K562 (cell line): ENCODE results near the gene LRFN4. TPM values are rescaled to one million over a fixed set of nuclear protein-coding genes. Genes with fewer than 3 reads are reported as not detected.
A peak's percentile ranks its signal among the peaks of the same experiment; 100 is the strongest.

Source experiments
- ATF1 ChIP-seq, 2 experiments: fragments of 450-650 bp in 1 of 2; IDR thresholded peaks; 2 replicates each; pipeline ENCODE4 v1.6.1; 2016; ENCODE audit warnings: missing compliant biosample characterization in 1 of 2, missing genetic modification characterization in 1 of 2
- CXXC5 ChIP-seq: fragments of 250-450 bp; sonication (Bioruptor Pico); IDR thresholded peaks from 2 replicates; pipeline ENCODE4 v1.8.0; 2022; ENCODE audit warnings: inconsistent platforms, mild to moderate bottlenecking, moderate library complexity
- E2F5 ChIP-seq: sonication (generic); formaldehyde crosslinking; IDR thresholded peaks from 2 replicates; pipeline ENCODE4 v1.8.0; 2022; ENCODE audit warnings: mild to moderate bottlenecking, missing genetic modification reagents
- ETV6 ChIP-seq, 3 experiments: fragments of 150-350 bp in 1 of 3; sonication (generic) in 1 of 3; formaldehyde crosslinking in 1 of 3; IDR thresholded peaks; 2 replicates each; pipeline versions ENCODE4 v1.6.1 to v1.8.0; 2014 to 2022; ENCODE audit warnings: borderline replicate concordance in 2 of 3, low read depth in 2 of 3, antibody characterized with exemption in 1 of 3, low read length in 1 of 3, mild to moderate bottlenecking in 1 of 3, missing genetic modification reagents in 1 of 3
- FOXJ3 ChIP-seq: sonication (generic); formaldehyde crosslinking; IDR thresholded peaks from 2 replicates; pipeline ENCODE4 v1.4.0; 2020; ENCODE audit warnings: mild to moderate bottlenecking, missing genetic modification reagents
- HMG20A ChIP-seq: fragments of 450-650 bp; formaldehyde crosslinking; conservative IDR thresholded peaks from 2 replicates; pipeline ENCODE4 v1.4.0; 2020; ENCODE audit warnings: mild to moderate bottlenecking, mixed read lengths
- MAX ChIP-seq: sonication (generic); formaldehyde crosslinking; IDR thresholded peaks from 2 replicates; pipeline ENCODE4 v1.9.0; 2022; ENCODE audit warnings: mild to moderate bottlenecking, missing genetic modification reagents
- PTRF ChIP-seq: fragments of 450-650 bp; IDR thresholded peaks from 2 replicates; pipeline ENCODE4 v1.6.1; 2016; ENCODE audit warnings: mild to moderate bottlenecking, missing genetic modification characterization, missing compliant biosample characterization
- RREB1 ChIP-seq: fragments of 250-450 bp; sonication (Bioruptor Pico); IDR thresholded peaks from 2 replicates; pipeline ENCODE4 v1.4.0; 2020
- SMAD4 ChIP-seq: fragments of 250-450 bp; sonication (Bioruptor Pico); conservative IDR thresholded peaks from 2 replicates; pipeline ENCODE4 v1.8.0; 2021; ENCODE audit warnings: inconsistent platforms, mild to moderate bottlenecking, moderate library complexity
- STAG1 ChIP-seq: sonication (generic); formaldehyde crosslinking; IDR thresholded peaks from 2 replicates; pipeline ENCODE4 v1.5.0; 2020; ENCODE audit warnings: missing genetic modification reagents, borderline replicate concordance
- TFAP4 ChIP-seq: sonication (generic); formaldehyde crosslinking; IDR thresholded peaks from 2 replicates; pipeline ENCODE4 v1.8.0; 2022; ENCODE audit warnings: missing genetic modification reagents, mild to moderate bottlenecking, moderate library complexity, borderline replicate concordance
- ZNF23 ChIP-seq: fragments of 250-450 bp; sonication (Bioruptor Pico); IDR thresholded peaks from 2 replicates; pipeline ENCODE4 v1.4.0; 2020; ENCODE audit warnings: mild to moderate bottlenecking
- ZNF311 ChIP-seq: fragments of 250-450 bp; sonication (Bioruptor Pico); IDR thresholded peaks from 2 replicates; pipeline ENCODE4 v1.4.0; 2020; ENCODE audit warnings: mild to moderate bottlenecking, moderate library complexity
- ZNF449 ChIP-seq: fragments of 250-450 bp; sonication (Bioruptor Pico); IDR thresholded peaks from 2 replicates; pipeline ENCODE4 v1.8.0; 2022; ENCODE audit warnings: moderate library complexity, mild to moderate bottlenecking, inconsistent platforms
- ZNF717 ChIP-seq: fragments of 250-450 bp; sonication (Bioruptor Pico); IDR thresholded peaks from 2 replicates; pipeline ENCODE4 v1.5.0; 2021
- polyA plus RNA-seq, 8 experiments: library from polyadenylated mRNA; depleted of rRNA in 4 of 8; stranded (reverse) in 5 of 8; unstranded in 3 of 8; fragments of >200 nt; fragmentation: Nextera tagmentation in 2 of 8; fragmentation: Illumina TruSeq in 1 of 8; extraction: Ambion mirVana in 2 of 8; extraction: Trizol in 1 of 8; gene quantifications; 2 replicates each; pipeline versions ENCODE4 v1.2.1 to v1.2.3, GENCODE V29; 2011 to 2014; ENCODE audit warnings: inconsistent platforms in 1 of 8, missing spikeins in 1 of 8
- total RNA-seq, 7 experiments: library from RNA; depleted of rRNA in 6 of 7; stranded (reverse); fragments of >200 nt in 6 of 7; fragmentation: Illumina TruSeq in 2 of 7; extraction: Trizol in 2 of 7; gene quantifications; 2 replicates each; pipeline versions ENCODE4 v1.2.1 to v1.2.3, GENCODE V29; 2011 to 2021; ENCODE audit warnings: low replicate concordance in 1 of 7

LRFN4 gene
- total and polyA plus RNA-seq, 9 of the 15 experiments (the other 6 are each of a cell fraction or from before 2014, with no cell fraction given): 0.10 to 60.1 (median 6.7) TPM

- TF ChIP-seq STAG1: 0 out of 2 replicates have a peak, but pooled peaks have one; percentile 10
- TF ChIP-seq CXXC5: peak; percentile 57
- TF ChIP-seq FOXJ3 (CRISPR knock-in tag): no peak
- no peak for TF ChIP-seq PTRF (tag)
- no peak for TF ChIP-seq HMG20A (CRISPR knock-in tag)
- TF ChIP-seq ATF1 (CRISPR knock-in tag; IDR thresholded peaks at IDR 0.05): no peak
- TF ChIP-seq ATF1 (tag; IDR thresholded peaks at IDR 0.05): 0 out of 2 replicates have a peak, but pooled peaks have one; percentile 23
- TF ChIP-seq ZNF311 (CRISPR knock-in tag): no peak
- TF ChIP-seq ZNF23 (CRISPR knock-in tag): no peak
- no peak for TF ChIP-seq RREB1 (CRISPR knock-in tag)
- TF ChIP-seq ZNF717: no peak
- peak; percentile 84 for TF ChIP-seq MAX (CRISPR knock-in tag)
- TF ChIP-seq ZNF449 (CRISPR knock-in tag): no peak
- TF ChIP-seq E2F5 (CRISPR knock-in tag): no peak
- TF ChIP-seq SMAD4 (CRISPR knock-in tag): 0 out of 2 replicates have a peak, but pooled peaks have one; percentile 29
- no peak for TF ChIP-seq ETV6 (IDR thresholded peaks at IDR 0.05; ENCODE audit: borderline replicate concordance in 1 of 2, low read depth in 2 of 2, low read length in 1 of 2)
- no peak for TF ChIP-seq ETV6 (CRISPR knock-in tag; IDR thresholded peaks at IDR 0.05; ENCODE audit: borderline replicate concordance)
- TF ChIP-seq TFAP4 (CRISPR knock-in tag): peak; percentile 83; the same call in 1 of the 2 replicates
Measured at GRCh38 chr11:66868726-66869566, 12.1 kb downstream of the LRFN4 start (continued).
